ENCODE measurements around the gene SLC8A1. TPM values are rescaled to one million over a fixed set of nuclear protein-coding genes. Genes with fewer than 3 reads are reported as not detected.

Gene SLC8A1
- total and polyA plus RNA-seq, 5 experiments from 2014 or later: 0.22 to 0.34 TPM; not detected in 3

- POLR2A ChIA-PET: no interaction called here
- Mint-ChIP-seq H3K4me3 (no peak overlapping the region), H3K9me3 (peaks cover 4 to 13% (median 9%) of the 10 kb centered on the region in 9 donors), H3K27ac (no peak overlapping the region), H3K4me1 (no peaks in the 10 kb centered on the region), H3K36me3 (peaks cover 0 to 9% (median 0%) of the 10 kb centered on the region in 3 donors), H3K27me3 (peaks cover 0 to 3% (median 0%) of the 10 kb centered on the region in 5 donors)
- no peak for DNase-seq
- ATAC-seq: no peak
These were observed 65.7 kb downstream of the SLC8A1 start for GRCh38 chr2:40386177-40386576.

- peaks cover 0 to 11% (median 0%) of the 10 kb centered on the region in 3 donors for H3K36me3 Mint-ChIP-seq
- peaks cover 6 to 18% (median 13%) of the 10 kb centered on the region in 9 donors for H3K9me3 Mint-ChIP-seq
- H3K4me1 Mint-ChIP-seq: no peaks in the 10 kb centered on the region
- H3K4me3 Mint-ChIP-seq: no peak overlapping the region
- POLR2A ChIA-PET: no interaction called here
- peaks cover 0 to 3% (median 0%) of the 10 kb centered on the region in 5 donors for H3K27me3 Mint-ChIP-seq
- H3K27ac Mint-ChIP-seq: no peak overlapping the region
- DNase-seq: no peak
- no peak for ATAC-seq
These were observed 67.2 kb downstream of the SLC8A1 start for GRCh38 chr2:40384714-40385113.

GRCh38 chr2:40384233-40384632 is 67.7 kb downstream of the SLC8A1 start:
- Mint-ChIP-seq H3K4me3 (no peak overlapping the region), H3K36me3 (peaks cover 0 to 11% (median 0%) of the 10 kb centered on the region in 3 donors), H3K9me3 (peaks cover 6 to 19% (median 14%) of the 10 kb centered on the region in 9 donors), H3K4me1 (no peaks in the 10 kb centered on the region), H3K27me3 (peaks cover 0 to 3% (median 0%) of the 10 kb centered on the region in 5 donors), H3K27ac (no peak overlapping the region)
- POLR2A ChIA-PET: no interaction called here
- no peak for DNase-seq
- ATAC-seq: no peak

GRCh38 chr2:40380721-40381120 is 71.2 kb downstream of the SLC8A1 start:
- Mint-ChIP-seq H3K27ac (no peak overlapping the region), H3K27me3 (peaks cover 0 to 3% (median 0%) of the 10 kb centered on the region in 5 donors), H3K9me3 (peaks cover 6 to 23% (median 14%) of the 10 kb centered on the region in 9 donors), H3K4me1 (no peaks in the 10 kb centered on the region), H3K36me3 (peaks cover 0 to 11% (median 0%) of the 10 kb centered on the region in 3 donors), H3K4me3 (no peak overlapping the region)
- ATAC-seq: no peak
- POLR2A ChIA-PET: no interaction called here
- DNase-seq: no peak

GRCh38 chr2:40380041-40380440 is 71.8 kb downstream of the SLC8A1 start:
- DNase-seq: no peak
- POLR2A ChIA-PET: no interaction called here
- peaks cover 0 to 11% (median 0%) of the 10 kb centered on the region in 3 donors for H3K36me3 Mint-ChIP-seq
- H3K4me1 Mint-ChIP-seq: no peaks in the 10 kb centered on the region
- H3K27me3 Mint-ChIP-seq: peaks cover 0 to 3% (median 0%) of the 10 kb centered on the region in 5 donors
- H3K9me3 Mint-ChIP-seq: peaks cover 6 to 23% (median 14%) of the 10 kb centered on the region in 9 donors
- no peak overlapping the region for H3K4me3 Mint-ChIP-seq
- H3K27ac Mint-ChIP-seq: no peak overlapping the region
- no peak for ATAC-seq

- Mint-ChIP-seq H3K4me3 (no peak overlapping the region), H3K4me1 (no peaks in the 10 kb centered on the region), H3K27me3 (peaks cover 0 to 4% (median 0%) of the 10 kb centered on the region in 5 donors), H3K9me3 (peaks cover 0 to 9% (median 2%) of the 10 kb centered on the region in 9 donors), H3K36me3 (no peaks in the 10 kb centered on the region), H3K27ac (no peak overlapping the region)
- POLR2A ChIA-PET: no interaction called here
- DNase-seq (no peak), ATAC-seq (no peak)
These were observed 77.2 kb downstream of the SLC8A1 start for GRCh38 chr2:40374543-40375240.

GRCh38 chr2:40373111-40373510 is 78.8 kb downstream of the SLC8A1 start:
- Mint-ChIP-seq H3K4me3 (no peak overlapping the region), H3K27ac (no peak overlapping the region), H3K9me3 (peaks cover 0 to 3% (median 0%) of the 10 kb centered on the region in 9 donors), H3K36me3 (no peaks in the 10 kb centered on the region), H3K27me3 (peaks cover 0 to 4% (median 0%) of the 10 kb centered on the region in 5 donors), H3K4me1 (no peaks in the 10 kb centered on the region)
- DNase-seq (no peak), ATAC-seq (no peak)
- POLR2A ChIA-PET: no interaction called here

GRCh38 chr2:40372283-40372985 is 79.5 kb downstream of the SLC8A1 start:
- Mint-ChIP-seq H3K27me3 (peaks cover 0 to 4% (median 0%) of the 10 kb centered on the region in 5 donors), H3K36me3 (no peaks in the 10 kb centered on the region), H3K9me3 (peaks cover 0 to 3% (median 0%) of the 10 kb centered on the region in 9 donors), H3K4me3 (no peak overlapping the region), H3K4me1 (no peaks in the 10 kb centered on the region), H3K27ac (no peak overlapping the region)
- DNase-seq (no peak), ATAC-seq (no peak)
- POLR2A ChIA-PET: no interaction called here

GRCh38 chr2:40371525-40372282 is 80.2 kb downstream of the SLC8A1 start:
- ATAC-seq (no peak), DNase-seq (no peak)
- Mint-ChIP-seq H3K9me3 (peaks cover 0 to 3% (median 0%) of the 10 kb centered on the region in 9 donors), H3K27me3 (peaks cover 0 to 4% (median 0%) of the 10 kb centered on the region in 5 donors), H3K4me1 (no peaks in the 10 kb centered on the region), H3K4me3 (no peak overlapping the region), H3K27ac (no peak overlapping the region), H3K36me3 (no peaks in the 10 kb centered on the region)
- POLR2A ChIA-PET: no interaction called here

- peaks cover 0 to 3% (median 0%) of the 10 kb centered on the region in 9 donors for H3K9me3 Mint-ChIP-seq
- no peaks in the 10 kb centered on the region for H3K36me3 Mint-ChIP-seq
- no peak for ATAC-seq
- peaks cover 0 to under 1% (median under 1%) of the 10 kb centered on the region in 4 donors for H3K4me1 Mint-ChIP-seq
- no peak overlapping the region for H3K27ac Mint-ChIP-seq
- H3K4me3 Mint-ChIP-seq: no peak overlapping the region
- peaks cover 0 to 4% (median 0%) of the 10 kb centered on the region in 5 donors for H3K27me3 Mint-ChIP-seq
- DNase-seq: no peak
- POLR2A ChIA-PET: no interaction called here
These were observed 81.9 kb downstream of the SLC8A1 start for GRCh38 chr2:40370007-40370395.

- Mint-ChIP-seq H3K27ac (no peak overlapping the region), H3K4me3 (no peak overlapping the region), H3K4me1 (peaks cover 0 to 6% (median 4%) of the 10 kb centered on the region in 4 donors), H3K27me3 (peaks cover 0 to 4% (median 0%) of the 10 kb centered on the region in 5 donors), H3K9me3 (peaks cover 0 to 3% (median 0%) of the 10 kb centered on the region in 9 donors), H3K36me3 (no peaks in the 10 kb centered on the region)
- ATAC-seq (no peak), DNase-seq (no peak)
- POLR2A ChIA-PET: no interaction called here
These were observed 82.5 kb downstream of the SLC8A1 start for GRCh38 chr2:40369267-40370006.

- POLR2A ChIA-PET: no interaction called here
- Mint-ChIP-seq H3K4me1 (peaks cover 0 to 9% (median 5%) of the 10 kb centered on the region in 4 donors), H3K36me3 (no peaks in the 10 kb centered on the region), H3K4me3 (no peak overlapping the region), H3K27me3 (peaks cover 0 to 4% (median 0%) of the 10 kb centered on the region in 5 donors), H3K27ac (no peak overlapping the region), H3K9me3 (peaks cover 0 to 3% (median 0%) of the 10 kb centered on the region in 9 donors)
- ATAC-seq (no peak), DNase-seq (no peak)
These were observed 84.2 kb downstream of the SLC8A1 start for GRCh38 chr2:40367652-40368051.

All from naive thymus-derived CD8-positive, alpha-beta T cell (primary cell).